ENCODE results near the gene GNB1.
A peak's percentile ranks its signal among the peaks of the same experiment; 100 is the strongest.

Gene GNB1

DNA sequence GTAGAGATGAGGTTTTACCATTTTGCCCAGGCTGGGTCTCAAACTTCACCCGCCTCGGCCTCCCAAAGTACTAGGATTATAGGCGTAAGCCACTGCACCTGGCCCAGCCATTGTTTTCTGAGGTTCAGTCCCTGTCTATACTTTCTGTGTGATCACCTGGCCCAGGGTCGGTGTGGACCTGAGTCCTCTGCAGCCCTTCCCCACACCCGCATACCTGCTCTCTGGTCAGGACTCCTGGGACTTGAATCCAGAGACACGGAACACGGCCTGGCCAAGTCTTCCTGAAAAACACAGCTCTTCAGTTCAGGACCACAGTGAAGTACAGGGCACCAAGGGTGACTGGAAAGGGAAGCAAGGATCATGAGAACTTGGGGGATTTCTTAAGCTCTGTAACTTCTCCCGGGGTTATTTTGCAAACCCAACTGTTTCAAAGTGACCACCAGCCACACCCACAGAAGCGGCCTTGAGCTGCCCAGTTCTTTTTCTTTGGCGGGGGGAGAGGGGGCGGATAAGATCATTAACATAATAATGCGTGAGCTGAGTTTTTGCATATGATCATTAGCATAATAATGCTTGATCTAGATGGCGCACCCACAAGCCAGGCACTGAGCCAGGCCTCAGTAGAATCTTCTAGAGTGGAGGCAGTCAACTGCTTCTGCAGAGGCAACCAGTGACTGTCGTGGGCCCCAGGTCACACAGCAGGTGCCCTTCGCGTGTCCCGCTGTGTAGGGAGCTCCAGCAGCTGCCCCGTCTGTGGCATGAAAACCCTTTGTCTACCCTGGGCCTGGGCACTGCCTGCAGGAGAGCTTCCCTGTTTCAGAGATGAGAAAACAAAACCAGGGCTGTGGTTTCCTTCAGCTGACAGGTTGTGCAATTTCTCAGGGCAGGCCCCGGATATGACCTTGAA is 110.9 kb downstream of the GNB1 start:
- peak; percentile 90 for DNase-seq

GRCh38 chr1:1779320-1779675 is 111.6 kb downstream of the GNB1 start:
- no peak for DNase-seq

- DNase-seq: peak; percentile 82
Measured at GRCh38 chr1:1778663-1779319, 112.1 kb downstream of the GNB1 start.

GRCh38 chr1:1777950-1778662 is 112.8 kb downstream of the GNB1 start, which contains the start of gene NADK:
TSS of gene NADK (minus strand) at chr1:1778470. CDS start at chr1:1765406, 13,064 bp downstream.
- DNase-seq: peak; percentile 82

DNA sequence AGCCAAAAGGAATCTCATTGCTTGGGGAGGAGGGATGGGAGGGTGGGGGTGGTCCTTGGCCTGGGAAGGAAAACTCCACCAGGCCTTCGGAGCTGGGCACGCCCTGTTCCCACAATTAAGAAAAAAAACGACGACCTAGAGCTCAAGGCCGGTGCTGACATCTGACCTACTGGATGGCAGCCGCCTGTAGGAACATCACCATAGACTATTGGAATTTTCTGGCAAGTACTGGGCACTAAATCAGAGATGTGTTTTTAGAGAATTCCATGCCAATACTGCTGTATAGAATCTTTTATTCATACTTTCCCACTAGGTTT is 113.3 kb downstream of the GNB1 start:
- DNase-seq: no peak

DNA sequence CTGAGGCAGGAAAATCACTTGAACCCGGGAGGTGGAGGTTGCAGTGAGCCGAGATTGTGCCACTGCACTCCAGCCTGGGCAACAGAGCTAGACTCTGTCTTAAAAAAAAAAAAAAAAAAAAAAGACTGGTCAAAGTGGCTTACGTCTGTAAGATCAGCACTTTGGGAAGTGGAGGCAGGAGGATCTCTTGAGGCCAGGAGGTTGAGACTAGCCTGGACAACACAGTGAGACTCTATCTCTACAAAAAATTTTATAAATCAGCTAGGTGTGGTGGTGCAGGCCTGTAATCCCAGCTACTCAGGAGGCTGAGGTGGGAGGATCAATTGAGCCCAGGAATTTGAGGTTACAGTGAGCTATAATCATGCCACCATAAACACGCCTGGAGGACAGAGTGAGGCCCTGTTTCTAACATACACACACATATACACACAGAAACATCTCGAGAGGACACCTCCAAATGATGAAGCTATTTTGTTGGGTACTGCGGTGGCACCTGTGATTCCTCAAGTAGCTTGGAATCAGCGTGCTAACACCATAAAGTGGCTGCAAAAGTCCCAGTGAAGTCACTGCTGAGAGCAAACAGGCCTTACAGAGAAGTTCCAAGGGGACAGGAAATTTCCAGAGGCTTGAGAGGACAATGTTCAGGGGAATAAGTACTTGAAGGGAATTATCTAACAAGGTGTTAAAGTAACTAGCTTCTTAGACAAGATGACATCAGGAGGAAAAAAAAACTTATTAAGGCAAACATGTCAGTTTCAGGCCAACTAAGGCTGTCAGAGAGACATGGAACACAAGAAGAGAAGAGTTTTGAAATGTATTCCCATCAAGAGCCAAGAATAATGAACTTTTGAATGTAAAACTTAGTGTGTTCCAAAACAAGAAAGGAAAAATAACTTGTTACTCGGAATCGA is 114.0 kb downstream of the GNB1 start:
- no peak for DNase-seq

DNA sequence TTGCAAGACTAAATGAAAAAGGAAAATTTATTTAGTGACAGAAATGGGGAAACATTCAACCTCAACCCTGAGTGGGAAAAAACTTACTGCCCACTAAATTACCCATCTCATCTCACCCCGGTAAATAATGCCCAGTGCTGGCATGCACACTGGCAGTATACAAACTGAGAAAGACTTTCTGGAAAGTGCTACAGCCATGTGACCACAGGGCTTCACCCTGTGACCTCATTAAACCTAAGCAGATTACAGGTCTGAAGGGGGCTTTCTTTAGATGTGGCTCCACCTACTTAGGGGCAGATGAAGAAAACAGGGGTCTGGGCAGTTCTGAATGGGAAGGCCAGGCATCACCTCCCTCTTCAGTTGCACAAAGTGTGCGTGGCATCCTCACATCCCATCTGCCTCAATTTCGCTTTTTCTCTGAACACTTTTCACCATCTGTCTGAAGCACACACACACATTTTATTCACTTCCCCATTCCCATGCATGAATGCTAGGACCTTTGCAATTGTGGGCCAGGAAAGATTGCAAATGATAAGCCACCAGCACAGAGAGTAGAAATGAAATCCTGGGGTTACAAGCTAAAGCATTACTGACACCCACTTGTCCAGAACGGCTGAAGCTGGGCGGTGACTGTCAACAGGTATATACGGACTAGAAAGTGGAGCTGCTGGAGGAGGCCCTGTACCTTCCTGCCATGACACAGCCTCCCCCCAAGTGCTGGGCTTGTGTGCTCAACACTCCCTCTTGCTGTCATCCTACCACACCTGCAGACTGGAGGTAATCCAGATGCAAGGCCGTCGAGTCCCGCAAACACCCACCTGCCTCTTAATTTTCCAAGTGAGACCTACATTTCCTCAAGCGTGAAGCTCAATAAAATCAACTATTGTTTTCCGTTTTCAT is 115.3 kb downstream of the GNB1 start:
- no peak for DNase-seq

DNA sequence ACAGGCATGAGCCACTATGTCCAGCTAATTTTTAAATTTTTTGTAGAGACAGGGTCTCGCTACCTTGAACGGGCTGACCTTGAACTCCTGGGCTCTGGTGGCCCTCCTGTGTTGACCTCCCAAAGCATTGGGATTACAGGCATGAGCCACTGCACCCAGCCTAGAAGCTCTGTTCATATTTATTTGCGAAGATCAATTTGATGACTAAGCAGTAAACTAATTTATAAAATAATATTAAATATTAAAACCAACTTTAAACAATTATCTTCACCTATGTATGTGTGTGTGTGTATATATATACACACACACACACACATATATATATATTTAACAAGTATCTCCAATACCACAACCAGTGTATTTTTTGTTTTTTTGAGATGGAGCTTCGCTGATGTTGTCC is 117.0 kb downstream of the GNB1 start:
- no peak for DNase-seq

DNA sequence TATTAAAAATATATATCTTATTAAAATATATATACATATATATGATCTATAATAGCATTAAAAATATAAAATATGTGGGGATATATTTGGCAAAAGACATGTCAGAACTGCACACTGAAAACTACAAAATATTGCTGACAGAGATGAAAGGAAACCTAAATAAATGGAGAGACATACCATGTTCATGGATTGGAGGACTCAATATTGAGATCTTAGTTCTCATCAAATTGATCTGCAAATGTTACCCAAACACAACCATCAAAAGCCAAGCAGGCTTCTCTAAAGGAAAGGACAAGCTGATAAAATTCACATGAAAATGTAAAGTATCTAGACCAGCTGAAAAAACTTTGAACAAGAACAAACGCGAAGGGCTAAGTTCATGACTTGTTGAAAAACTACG is 119.8 kb downstream of the GNB1 start:
- DNase-seq: no peak

- DNase-seq: no peak
Measured at GRCh38 chr1:1770102-1770501, 120.8 kb downstream of the GNB1 start.

DNA sequence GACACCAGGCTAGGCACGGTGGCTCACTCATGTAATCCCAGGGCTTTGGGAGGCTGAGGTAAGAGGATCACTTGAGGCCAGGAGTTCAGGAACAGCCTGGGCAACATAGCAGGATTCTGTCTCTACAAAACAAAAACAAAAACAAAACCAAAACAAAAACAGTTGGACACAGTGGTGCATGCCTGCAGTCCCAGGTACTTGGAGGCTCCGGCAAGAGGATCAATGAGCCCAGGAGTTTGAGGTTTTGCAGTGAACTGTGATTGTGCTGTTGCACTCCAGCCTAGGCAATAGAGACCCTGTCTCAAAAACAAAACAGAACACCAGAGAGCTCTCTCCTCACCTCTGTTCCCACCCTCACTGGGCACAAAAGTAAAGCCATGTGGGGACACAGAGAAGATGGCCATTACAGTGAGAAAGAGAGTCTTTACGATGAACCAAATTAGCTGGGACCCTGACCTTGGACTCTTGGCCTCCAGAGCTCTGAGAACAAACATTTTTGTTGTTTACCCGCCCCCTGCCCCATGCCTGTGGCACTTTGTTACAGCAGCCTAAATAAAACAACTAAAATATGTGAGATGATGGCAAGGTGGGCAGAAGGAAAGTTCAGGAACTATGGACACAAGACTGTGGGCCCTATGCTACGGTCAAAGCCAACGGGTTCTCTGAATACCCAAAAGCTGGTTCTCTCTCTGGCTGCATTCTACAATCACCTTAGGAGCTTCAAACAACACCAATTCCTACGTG is 122.5 kb downstream of the GNB1 start:
- no peak for DNase-seq

GRCh38 chr1:1764876-1765470 is 125.9 kb downstream of the GNB1 start:
- DNase-seq: no peak

DNA sequence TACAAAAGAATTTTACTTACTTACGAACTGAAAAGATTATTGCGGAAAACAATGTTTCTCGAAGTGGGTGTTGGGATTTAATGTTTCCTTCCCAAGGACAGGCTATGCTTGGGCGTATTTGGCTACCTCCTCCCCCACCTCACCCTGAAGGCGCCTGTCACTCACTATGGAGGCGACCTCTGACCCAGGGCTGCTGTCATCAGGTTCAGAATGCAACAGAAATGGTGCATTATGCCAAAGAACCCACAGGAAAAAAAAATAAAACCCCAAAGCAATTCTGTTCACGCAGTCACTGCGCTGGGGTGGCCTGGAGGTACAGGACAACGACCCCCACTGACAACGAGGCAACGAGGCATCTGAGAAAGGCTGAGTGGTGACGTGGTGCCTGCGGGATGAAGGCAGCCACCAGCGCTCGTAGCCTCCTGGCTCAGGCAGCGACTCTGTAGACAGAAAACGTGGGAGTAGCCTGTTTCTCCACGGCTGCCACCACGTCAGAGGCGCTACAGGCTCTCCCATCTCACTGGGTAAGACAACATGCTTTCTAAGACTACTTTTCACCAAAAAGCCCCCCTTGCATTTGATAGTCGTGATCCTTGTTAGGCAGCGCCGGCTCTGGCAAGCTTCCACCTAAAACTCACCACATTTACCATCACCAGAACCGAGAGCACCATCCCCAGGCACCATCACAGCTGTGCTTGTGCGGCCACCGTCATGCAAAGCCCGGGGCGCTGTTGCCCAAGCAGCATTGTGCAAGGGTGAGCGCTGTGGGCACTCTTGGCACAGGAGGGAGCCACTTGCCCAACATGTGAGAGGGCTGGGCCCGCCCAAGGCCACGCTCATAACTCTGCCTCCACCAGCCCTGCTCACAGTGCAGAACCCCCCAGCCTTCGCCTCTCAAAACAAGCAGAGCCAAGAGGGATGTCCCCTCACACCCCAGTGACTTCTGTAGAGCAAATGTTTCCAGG is 126.9 kb downstream of the GNB1 start:
- no peak for DNase-seq

DNA sequence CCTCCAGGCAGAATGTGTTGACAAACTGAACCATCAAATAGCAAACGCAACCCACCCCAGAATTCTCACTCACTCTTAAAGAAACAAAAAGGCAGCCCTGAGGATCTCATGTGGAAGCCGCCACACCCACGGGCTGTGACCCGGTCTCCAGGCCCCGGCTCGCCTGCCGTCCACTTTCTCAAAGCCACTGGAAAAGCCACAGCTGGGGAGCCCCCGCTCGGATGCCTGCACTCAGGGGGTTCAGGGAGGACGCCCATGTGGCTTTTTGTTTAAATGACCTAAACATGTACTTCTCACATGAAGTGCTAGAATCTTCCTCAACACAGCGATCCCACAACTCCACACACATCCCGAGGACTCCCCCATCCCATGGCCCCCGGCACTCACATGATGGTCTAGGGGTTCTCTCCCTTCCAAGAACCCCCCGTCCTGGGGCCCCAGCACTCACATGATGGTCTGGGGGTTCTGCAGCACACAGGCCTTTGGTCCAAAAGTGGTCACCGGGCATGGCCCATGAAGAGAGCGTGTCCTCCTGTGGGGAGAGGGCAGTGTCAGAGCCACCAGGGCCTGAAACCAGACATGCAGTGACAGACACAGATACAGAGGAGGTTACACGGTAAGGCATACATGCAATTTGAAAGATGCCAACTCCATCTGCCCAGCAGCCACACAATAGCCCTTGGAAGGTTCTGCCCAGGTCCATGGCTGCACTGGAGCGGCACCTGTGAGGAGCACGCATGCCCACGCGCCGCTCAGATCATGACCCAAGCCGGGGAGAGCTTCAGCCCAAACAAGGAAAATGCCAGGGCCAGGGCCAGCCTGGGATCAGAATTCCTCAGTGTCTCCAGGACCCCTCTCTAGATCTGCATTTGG is 129.1 kb downstream of the GNB1 start:
- no peak for DNase-seq

- no peak for DNase-seq
Measured at GRCh38 chr1:1760715-1761114, 130.2 kb downstream of the GNB1 start.

DNA sequence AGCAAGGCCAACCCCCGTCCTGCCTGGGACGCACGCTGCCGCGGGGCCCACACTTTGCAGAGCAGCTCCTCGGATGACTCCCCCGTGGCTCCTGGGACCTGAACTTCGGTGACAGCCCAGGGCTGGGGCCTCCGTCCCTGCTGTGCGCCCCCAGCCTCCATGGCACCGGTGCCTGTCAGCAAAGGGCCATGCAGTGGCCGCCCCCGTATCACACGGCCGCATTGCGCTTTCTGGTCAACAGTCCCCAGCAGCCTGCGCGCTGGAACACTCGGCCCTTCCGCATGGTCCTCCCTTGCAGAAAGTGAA is 130.6 kb downstream of the GNB1 start:
- DNase-seq: no peak

DNA sequence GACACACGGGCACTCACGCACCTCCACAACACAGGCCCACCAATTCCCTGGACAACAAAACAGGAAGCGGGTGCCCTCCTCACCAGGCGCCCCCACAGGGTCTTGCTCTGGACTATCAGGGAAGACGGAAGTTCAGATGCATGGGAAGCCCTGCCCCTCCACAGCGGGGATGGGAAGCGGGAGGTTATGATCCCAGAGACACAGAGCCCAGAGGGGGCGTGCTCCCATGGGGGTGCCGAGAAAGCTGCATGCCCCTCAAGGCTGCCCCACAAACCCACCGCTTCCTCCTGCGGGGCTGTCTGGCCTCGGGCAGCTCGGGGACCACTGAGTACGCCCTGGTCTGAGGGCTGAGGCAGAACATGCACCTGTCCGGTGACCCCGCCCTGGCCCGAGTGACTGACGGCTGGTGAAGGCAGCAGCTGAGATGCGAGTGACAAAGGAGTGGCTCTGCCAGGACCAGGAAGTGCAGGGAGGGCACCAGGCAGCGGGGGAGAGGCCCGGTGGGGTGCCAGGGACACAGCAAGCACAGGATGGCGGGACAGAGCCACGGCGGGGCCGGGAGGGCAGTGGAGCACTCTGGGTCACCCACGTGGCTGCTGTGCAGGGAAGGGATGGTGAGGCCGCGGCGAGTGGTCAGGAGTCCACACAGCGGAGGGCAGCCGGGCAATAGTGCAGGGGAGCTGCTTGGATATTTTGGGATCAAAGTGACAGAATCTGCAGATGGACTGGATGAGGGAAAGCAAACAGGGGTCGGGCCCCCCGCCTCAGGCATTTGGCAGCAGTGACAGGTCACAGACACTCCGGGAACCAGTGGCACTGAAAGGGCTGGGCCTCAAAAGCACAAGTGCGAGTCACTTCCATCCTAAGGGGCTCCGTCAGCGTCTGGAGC is 131.2 kb downstream of the GNB1 start:
- no peak for DNase-seq

All from activated CD4-positive, alpha-beta T cell treated with anti-CD3 and anti-CD28 coated beads, Interleukin-2, Interleukin-6, amounts not matched to agents 100 ng/mL and 50 ng/mL, durations not matched to agents 16 hours and 8 hours (primary cell).